SHP77 (cell line): Measurements from ENCODE around the gene CNST.
"Not testable (repeated sequence)": the region's sequence is repeated elsewhere in the genome, so short reads cannot be mapped to it uniquely, and the experiment has no call there.

Source experiments
- DNase-seq, 2 experiments: peaks; one replicate each; lab custom pipeline; 2025; lab: John Stamatoyannopoulos, UW

CNST gene

DNA sequence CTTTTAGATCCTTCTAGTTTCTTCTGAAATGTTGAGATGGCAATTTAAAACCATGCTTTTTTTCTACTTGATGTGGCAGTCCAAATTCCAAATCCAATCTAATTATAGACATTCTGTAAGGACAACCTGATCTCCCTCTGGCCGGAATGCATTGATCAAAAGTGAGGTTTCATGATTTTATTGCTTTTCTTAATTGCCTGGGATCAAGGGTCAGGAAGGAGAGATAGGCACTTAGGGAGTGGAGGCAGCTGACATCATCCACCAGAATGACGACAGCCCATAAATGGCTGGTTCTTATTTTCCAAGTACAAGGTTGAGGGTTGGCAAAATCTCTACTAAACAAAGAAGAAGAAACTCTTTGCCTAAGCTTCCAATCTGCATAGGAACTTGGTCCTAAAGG is 111.6 kb downstream of the CNST start:
- no peak for DNase-seq

DNA sequence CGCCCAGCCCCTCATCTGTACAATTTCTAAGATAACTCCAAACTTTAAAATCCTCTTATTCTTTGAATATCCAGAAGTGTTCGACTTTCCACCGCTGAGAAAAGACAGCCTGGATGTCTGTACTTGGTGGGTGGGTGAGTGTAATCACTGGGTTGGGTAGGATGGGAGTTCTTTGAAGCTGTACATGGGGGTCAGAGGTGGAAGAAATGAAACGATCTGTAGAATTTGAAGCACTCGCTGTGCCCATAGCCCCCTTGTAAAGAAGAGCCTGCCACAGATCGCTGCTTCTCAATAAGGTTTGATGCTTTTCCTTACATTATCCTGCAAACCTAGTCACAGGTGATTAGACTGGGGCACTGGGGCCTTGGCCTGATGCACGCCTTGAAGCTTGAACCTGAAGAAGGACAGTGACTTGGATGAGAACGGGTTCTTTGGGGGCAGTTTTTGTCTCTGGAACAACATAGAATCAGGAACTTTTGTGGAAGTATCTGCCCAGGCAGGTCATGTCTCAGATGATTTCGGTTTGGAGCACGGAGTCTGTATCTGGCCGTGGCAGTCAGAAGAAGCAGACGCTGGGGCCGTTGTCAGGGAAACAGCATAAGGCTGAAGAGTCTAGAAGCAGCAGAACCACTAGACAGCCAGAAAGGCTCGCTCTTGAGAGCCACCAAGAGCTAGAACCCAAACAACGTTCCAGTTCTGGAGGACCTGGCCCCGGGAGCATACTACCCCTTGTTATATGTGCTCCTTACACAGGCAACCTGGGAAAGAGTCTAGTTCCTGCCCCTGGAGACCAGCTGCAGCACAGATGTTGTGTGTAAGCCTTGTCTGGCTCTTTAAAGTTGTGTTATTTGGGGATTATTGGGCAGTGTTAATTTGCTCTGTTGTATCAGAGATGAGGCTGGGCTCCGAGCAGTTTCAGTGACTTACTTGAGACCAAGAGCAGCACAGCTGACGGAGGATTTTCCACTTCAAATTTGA is 112.8 kb downstream of the CNST start:
- DNase-seq: no peak

DNA sequence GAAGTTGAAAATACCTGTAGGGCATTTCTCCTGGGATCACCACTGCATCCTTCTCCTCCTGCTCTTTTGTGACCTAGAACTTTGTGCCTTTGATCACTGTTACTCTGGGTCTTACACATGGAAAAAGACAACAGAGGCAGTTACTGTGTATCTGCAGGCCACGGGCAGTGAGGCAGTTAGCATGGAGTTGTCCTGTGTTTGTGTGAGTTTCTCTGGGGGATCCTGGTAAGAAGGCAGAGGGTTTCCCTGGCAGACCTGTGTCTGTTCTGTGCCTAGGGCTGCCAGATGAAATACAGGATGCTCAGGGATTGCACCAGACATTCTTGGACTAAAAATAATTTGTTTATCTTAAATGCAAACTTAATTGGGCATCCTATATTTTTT is 113.5 kb downstream of the CNST start:
- no peak for DNase-seq

DNA sequence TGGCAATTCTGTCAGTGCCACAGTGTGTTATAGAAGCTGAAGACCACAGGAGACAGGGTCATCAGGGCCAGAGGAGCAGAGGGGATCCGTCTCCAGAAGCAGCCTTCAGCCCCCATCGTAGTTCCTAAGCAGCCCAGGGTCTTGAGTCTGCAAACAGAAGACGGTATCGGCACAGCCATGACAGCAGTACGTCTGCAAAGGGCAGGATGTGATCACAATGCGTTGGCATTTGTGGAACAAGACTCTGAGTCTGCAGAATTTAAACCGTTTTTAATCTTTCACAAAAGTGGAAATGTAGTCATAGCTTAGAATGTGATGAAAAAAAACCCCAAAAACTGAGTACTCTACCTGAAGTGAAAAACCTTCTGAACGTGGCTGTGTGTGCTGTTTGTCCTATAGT is 113.9 kb downstream of the CNST start:
- DNase-seq: no peak

DNA sequence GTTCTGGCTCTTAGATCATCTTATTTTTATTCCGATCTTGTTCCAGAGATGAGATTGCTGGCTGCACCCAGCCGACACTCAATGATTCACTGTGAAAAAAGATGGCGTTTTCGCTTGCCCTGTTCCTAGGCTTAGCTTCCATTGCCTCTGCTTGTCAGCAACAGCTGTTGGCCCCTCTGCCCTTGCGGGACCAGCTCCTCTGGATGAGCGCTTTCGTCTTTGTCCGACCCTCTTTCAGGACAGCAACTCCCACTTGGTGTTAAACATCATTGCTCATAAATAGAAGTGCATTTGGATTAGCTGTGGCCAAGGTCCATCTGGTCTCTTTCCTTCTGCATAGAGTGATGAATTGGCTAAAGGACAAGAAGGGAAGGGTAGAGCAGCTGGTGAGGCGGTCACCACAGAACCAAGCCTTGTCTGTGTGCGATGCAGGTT is 114.5 kb downstream of the CNST start:
- DNase-seq: no peak

DNA sequence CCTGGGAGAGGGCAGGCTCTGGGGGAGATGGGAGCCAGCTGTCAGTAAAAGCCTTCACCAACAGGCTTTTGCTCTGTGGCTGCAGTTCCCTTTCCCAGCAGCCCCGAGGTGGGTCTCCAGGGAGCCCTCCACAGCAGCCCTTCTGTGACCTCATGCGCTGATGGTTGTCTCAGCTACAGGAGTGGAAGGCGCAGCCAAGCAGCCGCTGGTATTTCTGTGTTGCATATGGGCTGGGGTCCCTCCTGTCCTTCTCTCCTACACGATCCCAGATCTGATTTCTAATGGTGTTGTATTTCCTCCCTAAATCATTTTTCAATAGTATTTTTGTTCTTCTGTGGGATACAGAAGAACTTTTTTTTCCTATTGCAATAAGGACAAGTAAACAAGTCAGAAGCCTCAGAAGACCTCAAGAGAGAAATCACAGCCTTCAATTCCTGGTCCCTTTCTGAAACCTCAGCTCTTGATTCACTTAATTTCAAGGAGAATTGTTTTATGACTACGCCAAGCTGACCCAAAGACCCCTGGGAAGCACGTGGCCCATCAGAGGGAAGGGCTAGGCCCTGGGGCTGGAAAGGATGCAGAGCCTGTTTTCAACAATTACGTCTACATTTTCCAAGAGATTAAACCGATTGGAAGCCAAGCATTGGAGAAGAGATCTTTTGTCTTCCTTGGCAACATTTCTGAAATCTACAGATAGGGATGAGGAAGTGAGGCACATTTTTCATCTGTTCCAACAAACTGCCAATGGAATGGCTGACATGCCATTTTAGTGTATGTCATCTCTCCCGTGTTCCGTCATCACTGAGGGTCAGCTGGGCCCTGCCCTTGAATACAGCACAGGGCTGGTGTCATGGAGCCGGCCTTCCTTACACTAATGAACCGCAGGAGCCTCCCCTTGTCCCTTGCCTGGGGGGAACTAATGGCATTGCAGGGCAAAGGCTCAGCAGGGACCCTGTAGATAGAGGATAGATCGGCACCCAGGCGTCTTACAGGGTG is 115.9 kb downstream of the CNST start:
- no peak for DNase-seq

DNA sequence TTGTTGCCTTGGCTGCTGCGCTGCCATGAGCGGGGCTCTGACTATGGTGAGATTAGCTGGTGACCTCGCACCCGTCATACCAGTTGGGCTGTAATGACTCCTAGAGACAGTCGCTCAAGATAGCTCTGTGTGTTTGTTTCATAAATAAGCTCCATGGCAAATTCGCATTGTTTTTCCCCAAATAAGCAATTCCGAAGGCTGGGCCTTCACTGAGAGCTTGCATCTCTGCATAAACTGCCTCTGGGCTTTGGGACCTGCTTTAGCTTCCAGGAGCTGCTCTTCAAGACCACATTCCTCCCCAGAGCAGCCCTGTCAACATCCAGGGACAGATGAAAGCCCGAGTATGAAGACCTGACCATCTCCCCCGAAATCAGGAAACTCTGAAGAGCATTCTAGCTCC is 117.3 kb downstream of the CNST start:
- no peak for DNase-seq

DNA sequence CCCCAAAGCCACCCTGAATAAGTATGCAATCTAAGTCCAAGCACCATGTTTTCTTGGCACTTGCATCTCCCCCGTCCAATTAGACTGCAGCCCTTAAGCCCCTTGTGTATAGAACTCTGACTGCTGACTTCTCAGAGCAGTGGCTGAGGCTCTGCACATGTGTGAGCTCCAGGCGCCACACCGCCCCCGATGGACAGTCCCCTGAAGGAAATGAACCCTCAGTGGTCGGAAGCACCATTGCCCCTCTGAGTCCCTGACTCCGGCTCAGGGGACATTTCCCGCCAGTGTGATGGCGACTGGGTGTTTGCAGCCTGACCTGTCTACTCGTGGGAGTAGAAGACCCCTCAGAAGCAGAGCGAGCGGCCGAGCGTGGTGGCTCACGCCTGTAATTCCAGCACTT is 120.7 kb downstream of the CNST start:
- no peak for DNase-seq

DNA sequence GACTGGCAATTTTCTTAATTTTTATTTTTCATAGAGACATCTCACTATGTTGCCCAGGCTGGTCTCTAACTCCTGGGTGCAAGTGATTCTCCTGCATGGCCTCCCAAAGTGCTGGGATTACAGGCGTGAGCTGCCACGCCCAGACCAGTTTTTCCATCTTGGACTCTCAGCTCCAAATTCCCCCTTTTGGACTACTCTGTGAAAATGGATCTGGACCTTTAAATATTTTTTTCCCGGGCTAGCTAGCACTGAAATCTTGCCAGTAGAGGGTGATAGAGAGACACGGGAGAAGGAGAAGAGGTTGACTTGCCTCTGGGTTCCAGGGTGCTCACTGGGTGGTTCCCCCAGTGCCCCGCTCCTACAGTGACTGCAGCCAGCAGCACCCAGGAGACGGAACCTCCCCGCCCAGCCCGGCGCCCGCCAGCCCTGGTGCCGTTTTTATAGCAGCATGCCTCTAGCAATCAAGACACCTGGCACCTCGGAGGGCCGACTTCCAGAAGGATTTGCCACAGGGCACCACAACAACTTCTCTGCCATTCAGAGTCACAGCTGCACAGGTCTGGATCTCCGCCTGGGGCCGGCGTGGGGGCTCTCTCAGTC is 123.3 kb downstream of the CNST start:
- DNase-seq: peak; percentile 71 to 76

DNA sequence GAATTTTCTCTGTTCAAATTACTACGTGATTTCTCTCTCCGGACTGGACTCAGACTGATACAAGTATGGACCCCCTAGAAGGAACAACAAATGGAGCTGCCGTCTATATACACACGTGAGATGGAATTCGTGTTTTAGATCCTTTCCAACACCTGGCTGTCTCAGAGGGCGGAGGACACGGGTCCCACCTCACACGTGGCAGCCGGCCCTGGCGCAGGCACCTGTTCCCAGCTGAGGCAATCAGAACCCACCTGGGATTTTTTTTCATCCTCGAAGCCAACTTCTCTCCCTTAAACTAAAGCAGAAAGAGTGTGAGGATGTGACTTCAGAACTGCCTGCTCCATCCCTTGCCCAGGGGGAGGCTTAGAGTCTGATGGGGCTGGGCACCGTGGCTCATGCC is 123.8 kb downstream of the CNST start:
- DNase-seq: peak in 1 of 2 experiments; percentile 6

DNA sequence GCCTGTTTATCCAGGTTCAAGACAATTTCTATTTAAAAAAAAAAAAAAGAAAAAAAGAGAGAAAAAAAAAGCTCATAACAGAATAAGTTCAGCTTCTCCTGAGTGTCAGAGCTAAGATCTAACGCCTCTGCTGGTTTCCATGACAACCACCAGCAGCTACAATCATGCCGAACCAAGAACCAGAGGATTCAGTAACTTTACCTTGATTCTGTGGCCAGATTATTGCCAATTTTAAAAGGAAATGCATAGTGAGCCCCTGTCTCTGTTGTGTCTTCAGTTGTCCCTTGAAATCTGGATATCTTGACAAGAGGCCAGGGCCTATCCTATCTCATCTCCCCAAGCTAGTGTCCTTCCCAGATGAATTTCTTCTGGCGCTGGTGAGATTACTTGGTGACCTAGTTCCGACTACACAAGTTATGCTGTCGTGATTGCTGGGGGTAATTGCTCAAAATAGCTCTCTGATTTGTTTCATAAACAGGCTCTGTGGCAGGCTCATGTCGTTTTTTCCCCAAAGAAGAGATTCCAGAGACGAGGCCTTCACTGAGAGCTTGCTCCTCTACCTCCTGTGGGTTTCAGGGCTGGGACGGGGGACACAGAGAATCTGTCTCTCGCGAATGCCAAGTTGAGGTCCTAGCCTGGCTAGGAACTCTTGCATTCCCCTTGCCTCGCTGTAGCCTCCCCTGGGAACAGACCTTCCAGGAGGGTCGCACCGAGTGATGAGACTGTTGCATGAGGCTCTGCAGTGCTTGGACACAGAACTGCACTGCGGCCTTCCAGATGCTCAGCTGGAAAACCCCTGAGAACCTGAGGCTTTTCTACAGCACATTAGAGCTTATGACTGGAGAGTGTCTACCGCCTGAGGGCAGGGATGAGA is 125.6 kb downstream of the CNST start:
- no peak for DNase-seq

DNA sequence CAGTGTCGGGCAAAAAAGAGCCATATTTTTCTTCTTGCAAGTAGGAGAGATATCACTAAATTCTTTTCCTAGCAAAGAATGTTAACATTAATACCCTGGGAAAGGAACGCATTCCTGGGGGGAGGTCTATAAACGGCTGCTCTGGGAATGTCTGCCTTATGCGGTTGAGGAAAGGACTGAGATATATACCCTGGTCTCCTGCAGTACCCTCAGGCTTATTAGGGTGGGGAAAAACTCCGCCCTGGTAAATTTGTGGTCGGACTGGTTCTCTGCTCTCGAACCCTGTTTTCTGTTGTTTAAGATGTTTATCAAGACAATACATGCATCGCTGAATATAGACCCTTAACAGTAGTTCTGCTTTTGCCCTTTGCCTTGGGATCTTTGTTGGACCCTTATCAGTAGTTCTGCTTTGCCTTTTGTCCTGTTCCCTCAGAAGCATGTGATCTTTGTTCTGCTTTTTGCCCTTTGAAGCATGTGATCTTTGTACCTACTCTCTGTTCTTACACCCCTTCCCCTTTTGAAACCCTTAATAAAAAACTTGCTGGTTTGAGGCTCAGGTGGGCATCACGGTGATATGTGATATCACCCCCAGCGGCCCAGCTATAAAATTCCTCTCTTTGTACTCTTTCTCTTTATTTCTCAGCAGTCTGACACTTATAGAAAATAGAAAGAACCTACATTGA is 128.1 kb downstream of the CNST start:
- DNase-seq: not testable (repeated sequence)

DNA sequence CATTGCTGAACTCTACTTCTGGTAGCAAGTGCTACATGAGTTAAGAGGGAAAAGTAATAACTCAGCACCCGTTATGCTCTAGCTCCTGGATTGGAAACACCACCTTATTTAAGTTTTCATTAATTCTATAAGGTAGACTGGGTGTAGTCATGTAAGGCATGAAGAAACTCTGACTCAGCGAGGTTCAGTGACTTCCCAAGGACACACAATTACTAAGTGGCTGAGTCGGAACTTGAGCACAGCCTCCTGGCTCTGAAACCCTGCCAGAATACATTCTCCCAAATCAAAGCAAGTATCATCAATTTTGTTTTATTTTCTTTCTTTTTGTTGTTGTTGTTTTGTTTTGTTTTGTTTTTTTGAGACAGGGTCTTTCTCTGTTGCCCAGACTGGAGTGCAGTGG is 128.9 kb downstream of the CNST start:
- DNase-seq: no peak

DNA sequence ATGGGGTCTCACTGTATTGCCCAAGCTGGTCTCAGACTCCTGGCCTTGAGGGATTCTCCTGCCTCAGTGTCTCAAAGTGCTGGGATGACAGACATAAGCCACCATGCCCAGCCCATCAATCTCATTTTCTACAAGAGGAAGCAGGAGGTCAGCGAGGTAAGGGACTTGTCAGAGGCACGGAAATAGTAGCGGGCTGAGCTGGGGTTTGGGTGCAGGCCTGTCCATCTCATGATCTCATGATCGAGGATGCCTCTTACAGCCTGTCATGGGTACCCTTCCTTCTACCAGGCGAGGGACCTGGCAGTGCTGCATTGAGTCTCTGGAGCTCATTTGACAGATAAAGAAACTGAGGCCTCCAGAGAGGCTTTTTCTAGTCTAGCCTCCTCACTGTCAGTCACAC is 129.4 kb downstream of the CNST start:
- DNase-seq: no peak

DNA sequence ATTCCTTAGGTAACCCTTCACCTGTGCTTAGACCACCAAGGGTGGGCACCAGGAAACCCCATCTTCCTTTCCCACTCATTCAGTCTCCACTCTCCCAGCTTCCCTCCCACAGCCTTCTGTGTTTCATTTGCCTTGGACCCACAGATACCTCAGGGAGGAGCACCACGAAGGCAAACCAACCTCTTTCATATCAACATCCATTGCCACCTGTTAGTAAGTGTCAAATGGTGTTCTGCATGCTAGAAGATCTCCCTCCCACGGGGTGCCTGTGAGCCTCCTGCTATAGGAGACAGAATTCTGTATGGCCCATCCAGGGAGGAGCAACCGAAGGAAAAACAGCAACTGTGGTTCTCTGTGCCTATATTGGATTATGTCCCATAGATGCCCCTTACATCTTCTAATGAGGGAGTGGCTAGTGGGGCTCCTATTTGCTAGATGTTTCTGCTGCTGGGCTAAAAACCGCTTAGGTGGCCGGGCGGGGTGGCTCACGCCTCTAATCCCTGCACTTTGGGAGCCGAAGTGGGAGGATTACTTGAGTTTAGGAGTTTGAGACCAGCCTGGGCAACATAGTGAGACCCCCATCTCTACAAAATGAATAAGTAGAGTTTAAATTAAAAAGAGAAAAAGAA is 132.3 kb downstream of the CNST start:
- no peak for DNase-seq

DNA sequence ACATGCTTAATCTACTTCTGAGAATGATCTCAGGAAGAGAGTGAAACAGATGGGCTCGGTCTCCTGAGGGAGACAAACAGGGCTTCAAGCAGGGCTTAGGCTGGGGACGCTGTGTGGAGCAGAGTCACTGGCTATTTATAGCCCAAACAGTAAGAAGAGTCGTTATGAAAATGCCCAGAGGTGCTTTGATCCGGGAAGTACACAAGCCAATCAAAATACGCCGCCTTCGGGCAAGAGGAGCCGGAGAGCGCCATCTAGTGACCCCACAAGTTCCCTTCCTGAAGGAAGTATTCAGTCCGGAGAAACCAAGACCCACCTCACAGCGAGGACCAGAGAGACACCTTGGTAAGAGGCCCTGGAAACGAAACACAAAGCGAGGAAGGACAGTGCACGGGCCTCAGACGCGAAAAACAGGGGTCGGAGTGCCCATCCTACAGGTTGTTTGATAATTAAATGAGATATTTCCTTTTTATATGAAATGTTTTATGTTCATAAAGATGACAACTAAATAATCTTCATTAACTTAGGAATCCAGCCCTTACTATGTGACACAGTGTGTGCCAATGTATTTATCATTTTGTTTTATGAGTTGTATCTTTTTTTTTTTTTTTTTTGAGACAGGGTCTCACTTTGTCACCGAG is 133.0 kb downstream of the CNST start:
- peak; percentile 94 for DNase-seq

DNA sequence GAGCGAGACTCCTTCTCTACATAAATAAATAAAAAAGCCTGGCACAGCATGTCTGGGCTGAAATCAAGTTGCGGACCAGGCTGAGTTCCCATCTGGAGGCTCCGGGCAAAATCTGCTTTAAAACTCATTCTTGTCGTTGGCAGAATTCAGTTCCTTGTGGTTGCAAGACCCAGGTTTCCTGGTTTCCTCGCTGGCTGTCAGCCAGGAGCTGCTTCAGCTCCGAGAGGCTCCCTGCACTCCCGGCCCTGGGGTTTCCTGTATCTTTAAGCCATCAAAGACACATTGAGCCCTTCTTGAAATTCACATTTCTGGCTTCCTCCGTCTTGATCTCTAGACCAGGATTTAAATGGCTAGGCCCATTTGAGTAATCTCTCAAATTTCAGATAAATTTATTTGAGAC is 137.3 kb downstream of the CNST start:
- DNase-seq: no peak

DNA sequence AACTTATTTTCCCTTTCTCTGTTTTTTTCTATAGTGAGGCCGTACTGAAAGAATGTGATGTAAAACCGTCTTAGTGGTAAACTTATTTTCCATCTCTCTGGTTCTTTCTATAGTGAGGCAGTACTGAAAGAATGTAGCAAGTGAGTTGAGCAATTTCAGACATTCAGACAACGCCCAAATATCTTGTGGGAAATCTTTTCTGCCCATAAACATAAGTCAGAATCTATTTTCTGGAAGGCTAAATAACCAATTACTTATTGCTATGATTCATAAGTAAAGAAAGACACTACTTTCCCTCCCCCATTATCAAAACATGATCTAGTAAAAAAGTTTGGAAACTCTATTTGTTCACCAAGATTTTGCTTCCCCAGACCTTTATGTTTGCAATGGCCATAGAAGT is 139.1 kb downstream of the CNST start:
- DNase-seq: no peak

DNA sequence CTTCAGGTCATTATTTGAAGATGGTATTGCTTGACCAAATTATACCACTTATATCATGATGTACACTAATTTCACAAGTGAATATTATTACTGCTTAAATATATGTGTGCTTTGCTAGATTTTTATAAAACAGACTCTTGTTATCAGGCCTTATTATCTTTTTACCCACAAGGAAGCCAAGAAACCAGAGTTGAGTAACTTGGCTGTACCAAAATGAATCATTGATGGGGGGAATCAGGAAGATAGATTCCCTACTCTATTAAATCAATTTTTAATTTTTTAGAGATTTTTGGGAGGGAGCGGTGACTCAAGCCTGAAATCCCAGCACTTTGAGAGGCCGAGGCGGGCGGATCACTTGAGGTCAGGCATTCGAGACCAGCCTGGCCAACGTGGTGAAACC is 141.9 kb downstream of the CNST start:
- DNase-seq: no peak

DNA sequence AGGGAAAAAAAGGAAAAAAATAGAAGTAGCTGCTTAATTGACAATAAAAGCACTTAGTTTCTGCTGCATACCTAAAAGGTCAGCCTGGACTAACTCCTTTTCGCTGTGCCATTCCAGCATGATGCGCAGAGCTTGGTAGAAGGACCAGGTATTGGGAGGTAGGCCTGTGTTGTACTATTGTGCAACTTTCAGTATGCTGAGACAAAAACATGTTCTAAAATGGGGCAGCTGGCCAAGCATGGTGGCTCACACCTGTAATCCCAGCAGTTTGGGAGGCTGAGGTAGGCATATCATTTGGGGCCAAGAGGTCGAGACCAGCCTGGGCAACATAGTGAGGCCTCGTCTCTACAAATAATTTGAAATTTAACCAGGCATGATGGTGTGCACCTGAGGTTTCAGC is 142.9 kb downstream of the CNST start:
- no peak for DNase-seq
